Epithelial cell of esophagus (primary cell): ENCODE measurements around the gene SLC2A9.

Experiments
- DNase-seq: peaks from one replicate; pipeline ENCODE4 v3.0.0; 2010; ENCODE audit warnings: low read depth
- H3K4me3 ChIP-seq: 2 replicates; pipeline ENCODE4 v1.5.1; 2011; ENCODE audit warnings: mild to moderate bottlenecking, low read length, control low read depth
- TF ChIP-seq, protein P1 (sequence below): IDR thresholded peaks from 2 replicates; pipeline ENCODE4 v1.5.1; 2011; ENCODE audit warnings: low read depth, mild to moderate bottlenecking, low read length, control low read depth, inconsistent platforms; ENCODE audit not compliant: insufficient read depth; ENCODE audit errors: missing control alignments

SLC2A9 gene

GRCh38 chr4:9969526-9970398, 51.5 kb downstream of the SLC2A9 start:
- no peak overlapping the region for H3K4me3 ChIP-seq
- no peak for DNase-seq
- TF ChIP-seq, protein P1, sequence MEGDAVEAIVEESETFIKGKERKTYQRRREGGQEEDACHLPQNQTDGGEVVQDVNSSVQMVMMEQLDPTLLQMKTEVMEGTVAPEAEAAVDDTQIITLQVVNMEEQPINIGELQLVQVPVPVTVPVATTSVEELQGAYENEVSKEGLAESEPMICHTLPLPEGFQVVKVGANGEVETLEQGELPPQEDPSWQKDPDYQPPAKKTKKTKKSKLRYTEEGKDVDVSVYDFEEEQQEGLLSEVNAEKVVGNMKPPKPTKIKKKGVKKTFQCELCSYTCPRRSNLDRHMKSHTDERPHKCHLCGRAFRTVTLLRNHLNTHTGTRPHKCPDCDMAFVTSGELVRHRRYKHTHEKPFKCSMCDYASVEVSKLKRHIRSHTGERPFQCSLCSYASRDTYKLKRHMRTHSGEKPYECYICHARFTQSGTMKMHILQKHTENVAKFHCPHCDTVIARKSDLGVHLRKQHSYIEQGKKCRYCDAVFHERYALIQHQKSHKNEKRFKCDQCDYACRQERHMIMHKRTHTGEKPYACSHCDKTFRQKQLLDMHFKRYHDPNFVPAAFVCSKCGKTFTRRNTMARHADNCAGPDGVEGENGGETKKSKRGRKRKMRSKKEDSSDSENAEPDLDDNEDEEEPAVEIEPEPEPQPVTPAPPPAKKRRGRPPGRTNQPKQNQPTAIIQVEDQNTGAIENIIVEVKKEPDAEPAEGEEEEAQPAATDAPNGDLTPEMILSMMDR, result no peak

DNA sequence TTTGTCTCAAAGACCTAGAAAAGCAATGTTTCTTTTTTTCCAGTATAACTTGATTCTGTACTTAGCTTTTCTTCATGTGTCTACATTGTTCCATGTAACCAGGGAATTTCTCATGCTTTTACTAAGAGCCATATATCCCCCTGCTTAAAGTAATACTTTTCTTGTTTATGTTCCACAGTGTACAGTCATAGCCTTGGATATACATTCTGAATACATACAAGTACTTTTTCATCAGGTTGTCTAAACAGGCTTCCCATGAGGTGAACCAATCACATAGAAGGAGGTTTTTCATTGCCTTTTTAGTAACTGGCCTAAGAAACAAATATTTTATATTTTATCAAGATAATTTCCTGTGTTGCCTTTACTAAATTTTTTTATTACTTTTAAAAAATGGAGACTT, 52.8 kb downstream of the SLC2A9 start:
- no peak for DNase-seq
- TF ChIP-seq, protein P1, result no peak
- H3K4me3 ChIP-seq, result no peak overlapping the region

- TF ChIP-seq, protein P1, result no peak
- peak; percentile 66 for DNase-seq
- H3K4me3 ChIP-seq, result no peak overlapping the region
These were observed 56.4 kb downstream of the SLC2A9 start for GRCh38 chr4:9964879-9965278.

DNA sequence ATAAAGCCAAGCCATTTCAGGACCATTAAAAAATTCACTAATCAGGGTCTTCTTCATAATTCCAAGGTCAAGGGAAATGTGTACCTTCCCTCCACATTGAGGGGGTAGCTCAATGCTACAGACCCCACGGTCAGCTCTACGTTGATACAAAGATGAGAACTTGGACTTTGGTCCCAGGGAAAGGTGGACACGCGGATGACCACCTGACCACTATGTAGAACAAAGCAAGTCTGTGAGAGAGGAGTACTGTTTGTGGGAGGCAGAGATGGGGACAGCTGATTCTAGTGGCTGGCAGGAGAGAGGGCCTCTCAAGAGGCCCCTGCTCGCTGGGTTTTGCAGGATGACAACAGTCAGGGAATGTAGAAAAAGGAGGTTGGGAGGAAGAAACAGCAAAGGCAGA, 58.0 kb downstream of the SLC2A9 start:
- TF ChIP-seq, protein P1, result no peak
- no peak for DNase-seq
- H3K4me3 ChIP-seq, result no peak overlapping the region

- peak; percentile 43 for DNase-seq
- H3K4me3 ChIP-seq, result no peak overlapping the region
- TF ChIP-seq, protein P1, result no peak
These were observed 58.5 kb downstream of the SLC2A9 start for GRCh38 chr4:9962611-9963314.

- no peak overlapping the region for H3K4me3 ChIP-seq
- TF ChIP-seq, protein P1, result no peak
- DNase-seq, result no peak
These were observed 66.8 kb downstream of the SLC2A9 start for GRCh38 chr4:9954468-9954867.
